ENCODE results near the gene THRB.

Gene THRB

DNA sequence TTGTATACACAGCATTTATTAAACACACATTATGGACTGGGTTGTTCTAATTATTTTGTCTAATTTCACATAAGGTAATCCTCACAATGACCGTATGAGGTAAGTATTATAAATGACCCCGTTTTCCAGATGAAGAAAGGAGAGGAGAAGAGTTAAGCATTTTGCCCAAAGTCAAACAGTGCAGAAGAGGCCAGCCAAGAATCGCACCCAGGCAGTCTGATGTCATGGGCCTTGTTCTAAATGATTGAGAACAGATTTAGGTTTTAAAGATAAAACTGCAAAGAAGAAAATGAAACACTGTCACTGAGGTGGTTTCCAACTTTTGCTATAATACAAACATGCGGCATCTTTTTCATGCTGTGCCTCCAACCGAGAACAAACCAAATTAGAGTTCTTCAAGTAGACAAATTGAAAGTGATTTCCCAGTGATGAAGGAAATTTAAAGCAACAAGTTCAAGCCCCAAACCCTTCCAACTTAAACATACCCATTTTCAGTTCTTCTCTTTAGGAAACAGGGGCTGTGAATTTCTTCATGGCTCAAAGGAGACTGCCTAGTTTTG, 155.3 kb downstream of the THRB start:
- Histone ChIP-seq H3K27ac (no peak overlapping the region), H3K4me3 (no peak overlapping the region)

DNA sequence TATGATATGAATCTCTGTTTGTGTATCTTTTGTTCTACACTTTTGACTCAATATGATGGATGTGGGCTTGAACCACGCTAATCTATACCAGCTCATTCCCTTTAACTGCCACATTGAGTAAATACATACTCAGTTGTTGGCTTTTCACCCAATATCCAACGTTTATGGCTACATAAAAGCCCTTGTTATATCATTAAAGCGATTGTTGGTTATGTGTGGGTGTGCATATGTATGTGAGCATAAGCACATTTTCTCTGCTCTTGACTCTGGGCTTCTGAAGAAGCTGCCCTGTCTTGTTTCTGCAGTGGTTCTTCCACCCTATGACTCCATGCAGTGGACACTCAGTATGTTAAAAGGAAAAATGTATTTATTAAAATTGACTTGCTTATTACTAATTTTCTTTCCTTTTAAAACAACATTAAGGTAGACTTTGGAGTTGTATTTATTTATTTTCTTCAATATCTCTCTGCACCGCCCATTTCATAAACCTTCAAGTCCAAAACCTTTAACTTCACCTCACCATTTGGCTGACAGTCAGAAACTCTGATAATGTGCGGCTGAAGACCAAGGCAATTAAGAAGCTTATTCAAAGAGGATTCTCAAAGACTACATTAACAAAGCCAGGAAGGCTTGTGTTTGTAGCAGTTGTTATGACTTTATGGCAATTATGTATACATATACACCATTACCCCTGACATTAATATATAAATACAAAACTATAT, 156.1 kb downstream of the THRB start:
- Histone ChIP-seq H3K4me3 (no peak overlapping the region), H3K27ac (no peak overlapping the region)

DNA sequence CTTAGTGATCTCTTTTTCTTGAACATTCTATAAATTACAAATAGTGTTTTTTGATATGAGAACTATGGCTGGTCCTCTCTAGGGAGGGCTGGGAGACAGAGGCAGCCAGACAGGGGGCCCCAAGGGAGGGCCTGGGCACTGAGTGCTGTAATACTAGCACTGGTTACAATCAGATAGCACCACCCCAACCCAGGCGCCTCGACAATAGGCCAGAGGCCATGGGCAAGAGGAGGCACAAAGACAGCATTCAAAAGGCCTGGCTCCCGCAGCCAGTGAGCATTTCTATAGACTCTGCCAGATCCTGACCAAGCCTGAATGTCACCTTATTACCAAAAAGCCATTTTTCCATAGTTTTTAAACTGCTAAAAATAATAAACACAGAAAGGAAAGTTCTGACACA, 158.5 kb downstream of the THRB start:
- H3K4me3 ChIP-seq, result no peak overlapping the region
- H3K27ac ChIP-seq, result no peak overlapping the region

DNA sequence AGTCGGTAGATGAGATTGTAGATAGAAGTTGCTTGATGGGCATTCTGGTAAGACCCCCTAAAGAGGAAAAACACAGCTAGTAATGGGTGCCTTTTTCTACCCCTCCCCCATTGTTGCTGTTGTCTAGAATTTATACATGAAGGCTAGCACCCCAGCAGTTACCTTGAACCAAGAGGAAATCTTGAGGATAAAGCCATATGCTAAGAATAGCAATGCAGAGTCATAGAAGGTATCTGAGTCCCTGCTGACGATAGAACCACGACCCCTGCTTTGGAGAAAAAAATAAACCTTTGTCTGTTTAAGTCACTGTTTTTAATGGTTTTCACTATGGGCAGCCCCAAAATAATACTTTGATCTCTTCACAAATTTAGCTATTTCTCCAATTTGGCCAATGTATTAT, 162.6 kb downstream of the THRB start:
- no peak overlapping the region for H3K4me3 ChIP-seq
- no peak overlapping the region for H3K27ac ChIP-seq

DNA sequence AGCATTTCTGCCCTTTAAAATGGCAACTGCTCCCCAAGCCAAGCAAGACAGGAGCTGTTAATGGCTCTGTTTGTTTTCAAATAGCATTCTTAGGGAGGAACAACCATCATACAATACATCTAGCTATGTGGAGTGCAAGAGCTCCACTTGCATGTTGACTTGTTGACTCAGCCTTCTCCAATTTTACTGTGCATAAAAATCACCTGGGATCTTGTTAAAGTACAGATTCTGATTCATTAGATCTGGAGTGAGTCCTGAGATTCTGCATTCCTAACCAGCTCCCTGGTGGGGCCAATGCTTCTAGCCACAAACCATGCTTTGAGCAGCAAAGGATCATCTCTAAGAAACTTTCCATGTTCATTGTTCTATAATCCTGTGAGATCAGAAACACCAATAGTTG, 171.4 kb downstream of the THRB start:
- Histone ChIP-seq H3K4me3 (no peak overlapping the region), H3K27ac (no peak overlapping the region)

DNA sequence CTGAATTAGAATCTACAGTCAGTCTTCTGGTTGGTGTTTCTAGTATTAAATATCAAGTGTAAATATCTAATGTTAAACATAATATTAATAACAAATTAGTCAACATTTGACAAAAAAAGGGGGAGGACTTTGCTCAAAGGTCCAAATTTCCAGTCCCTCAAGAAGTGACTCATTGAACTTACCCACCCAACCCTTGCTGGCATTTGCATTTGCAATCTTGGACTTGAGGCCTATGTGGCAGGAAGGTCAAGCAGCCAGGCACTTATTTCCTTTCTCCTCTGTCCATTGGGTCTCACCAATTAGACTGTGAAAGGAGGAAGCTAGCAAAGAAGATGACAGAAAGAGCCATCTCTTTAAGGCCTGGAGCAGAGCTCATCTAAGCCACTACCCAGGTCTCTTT, 174.0 kb downstream of the THRB start:
- Histone ChIP-seq H3K27ac (no peak overlapping the region), H3K4me3 (no peak overlapping the region)

- H3K4me3 ChIP-seq, result no peak overlapping the region
- no peak overlapping the region for H3K27ac ChIP-seq
Observed at GRCh38 chr3:24318677-24319287, 175.9 kb downstream of the THRB start.

- no peak overlapping the region for H3K27ac ChIP-seq
Observed at GRCh38 chr3:24316887-24317383, 177.7 kb downstream of the THRB start.

GRCh38 chr3:24315971-24316370, 178.7 kb downstream of the THRB start:
- Histone ChIP-seq H3K27ac (no peak overlapping the region), H3K4me3 (no peak overlapping the region)

More at GRCh38 chr3:24316887-24317383, 177.7 kb downstream of the THRB start:
- no peak overlapping the region for H3K4me3 ChIP-seq

GRCh38 chr3:24315356-24315755, 179.3 kb downstream of the THRB start:
- Histone ChIP-seq H3K27ac (no peak overlapping the region), H3K4me3 (no peak overlapping the region)

GRCh38 chr3:24311881-24312280, 182.8 kb downstream of the THRB start:
- Histone ChIP-seq H3K4me3 (no peak overlapping the region), H3K27ac (no peak overlapping the region)

DNA sequence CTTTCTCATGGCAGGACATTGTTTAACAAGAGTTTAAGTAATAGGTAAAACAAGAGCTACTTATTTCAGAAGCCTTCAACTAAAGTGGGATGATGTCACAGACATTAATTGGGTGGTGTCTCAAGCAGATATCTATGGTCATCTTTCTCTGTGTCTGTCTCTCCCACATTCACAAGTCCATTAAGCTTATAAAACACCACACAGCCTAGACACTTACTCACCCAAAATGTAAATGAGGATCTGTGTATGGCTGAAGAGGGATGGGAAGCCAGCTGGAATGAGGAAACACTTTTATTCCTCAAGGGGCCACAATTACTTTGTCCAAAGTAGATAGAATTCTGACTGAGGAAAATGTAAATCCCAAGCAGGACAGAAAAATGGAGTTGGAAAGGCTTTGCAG, 183.8 kb downstream of the THRB start:
- H3K27ac ChIP-seq, result no peak overlapping the region
- no peak overlapping the region for H3K4me3 ChIP-seq

DNA sequence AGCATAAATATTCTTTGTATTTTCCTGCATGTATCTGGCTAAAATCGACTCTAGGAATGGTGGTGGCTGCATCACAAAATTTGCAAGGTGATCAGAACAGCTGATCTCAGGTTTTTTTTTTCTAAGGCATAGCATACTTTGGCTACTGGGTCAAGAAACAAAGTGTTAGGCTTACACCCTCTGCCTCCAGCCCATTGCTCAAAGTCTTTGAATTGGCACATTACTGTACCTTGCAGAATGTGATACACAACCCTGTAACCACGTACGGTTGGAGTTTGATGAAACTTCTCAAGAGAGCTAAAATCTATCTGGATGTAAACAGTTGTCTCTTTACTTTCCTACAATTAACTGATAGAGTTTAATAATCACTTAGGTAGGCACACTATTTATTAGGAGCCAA, 188.1 kb downstream of the THRB start:
- no peak overlapping the region for H3K4me3 ChIP-seq
- no peak overlapping the region for H3K27ac ChIP-seq

- no peak overlapping the region for H3K4me3 ChIP-seq
- H3K27ac ChIP-seq, result no peak overlapping the region
Observed at GRCh38 chr3:24305795-24306467, 188.7 kb downstream of the THRB start.

- H3K4me3 ChIP-seq, result no peak overlapping the region
- H3K27ac ChIP-seq, result no peak overlapping the region
Observed at GRCh38 chr3:24303057-24303754, 191.4 kb downstream of the THRB start.

DNA sequence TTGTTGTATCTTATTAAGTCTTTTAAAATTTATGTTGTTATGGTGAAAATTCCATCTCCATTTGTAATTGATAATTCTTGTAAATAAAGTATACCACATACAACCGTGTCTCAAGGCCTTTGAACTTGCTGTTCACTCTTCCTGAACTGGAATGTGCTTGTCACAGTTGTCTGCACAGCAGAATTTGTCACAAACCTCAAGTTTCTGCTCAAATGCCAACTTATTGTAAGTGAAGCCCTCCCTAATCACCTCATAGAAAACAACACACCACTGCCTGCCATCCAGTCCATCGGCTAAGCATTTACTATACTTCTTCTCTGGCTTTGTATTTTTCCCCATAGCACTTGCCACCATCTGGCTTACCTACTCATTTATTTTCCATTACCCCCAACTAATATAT, 192.3 kb downstream of the THRB start:
- no peak overlapping the region for H3K4me3 ChIP-seq
- H3K27ac ChIP-seq, result no peak overlapping the region

- no peak overlapping the region for H3K4me3 ChIP-seq
- peak overlapping the region in 1 of 21 experiments; percentile 6 for H3K27ac ChIP-seq
Observed at GRCh38 chr3:24300949-24301348, 193.7 kb downstream of the THRB start.

- no peak overlapping the region for H3K4me3 ChIP-seq
- peak overlapping the region in 2 of 21 experiments; percentile 10 to 19 for H3K27ac ChIP-seq
Observed at GRCh38 chr3:24299806-24300626, 194.6 kb downstream of the THRB start.

- Histone ChIP-seq H3K27ac (peak overlapping the region in 1 of 21 experiments; percentile 10), H3K4me3 (no peak overlapping the region)
Observed at GRCh38 chr3:24299246-24299805, 195.3 kb downstream of the THRB start.
